HG03159 (cell line): ENCODE results near the gene RNF186.
"Not testable (repeated sequence)": the region's sequence is repeated elsewhere in the genome, so short reads cannot be mapped to it uniquely, and the experiment has no call there.

ENCODE experiments used
- ATAC-seq: cut with Tn5 transposase; IDR thresholded peaks from one replicate; pipeline ENCODE4 v1.9.1; 2021; ENCODE audit warnings: mild to moderate bottlenecking, moderate library complexity; ENCODE audit not compliant: unreplicated experiment

Gene RNF186

GRCh38 chr1:19814681-19815503 lies at the start of gene RNF186:
RNF186 (minus strand) TSS chr1:19815283; CDS start chr1:19815101, 182 bp downstream.
- no peak for ATAC-seq

GRCh38 chr1:19864570-19865160 lies 49.6 kb upstream of the RNF186 start:
- ATAC-seq: no peak

GRCh38 chr1:19862944-19863343 lies 47.9 kb upstream of the RNF186 start:
- no peak for ATAC-seq

GRCh38 chr1:19861842-19862530 lies 46.9 kb upstream of the RNF186 start:
- ATAC-seq: no peak

- ATAC-seq: no peak
These were observed 46.0 kb upstream of the RNF186 start for GRCh38 chr1:19861034-19861433.

GRCh38 chr1:19860418-19860817 lies 45.3 kb upstream of the RNF186 start:
- no peak for ATAC-seq

GRCh38 chr1:19859876-19860275 lies 44.8 kb upstream of the RNF186 start:
- ATAC-seq: no peak

- no peak for ATAC-seq
These were observed 43.8 kb upstream of the RNF186 start for GRCh38 chr1:19858893-19859292.

GRCh38 chr1:19854866-19855265 lies 39.8 kb upstream of the RNF186 start:
- ATAC-seq: no peak

- no peak for ATAC-seq
These were observed 37.0 kb upstream of the RNF186 start for GRCh38 chr1:19852036-19852435.

- ATAC-seq: no peak
These were observed 35.1 kb upstream of the RNF186 start for GRCh38 chr1:19850214-19850613.

GRCh38 chr1:19849307-19849706 lies 34.2 kb upstream of the RNF186 start:
- ATAC-seq: not testable (repeated sequence)

- not testable (repeated sequence) for ATAC-seq
These were observed 32.3 kb upstream of the RNF186 start for GRCh38 chr1:19847334-19847733.

- no peak for ATAC-seq
These were observed 31.3 kb upstream of the RNF186 start for GRCh38 chr1:19846338-19846737.

GRCh38 chr1:19845555-19845954 lies 30.5 kb upstream of the RNF186 start:
- no peak for ATAC-seq

- ATAC-seq: no peak
These were observed 29.8 kb upstream of the RNF186 start for GRCh38 chr1:19844731-19845495.

- no peak for ATAC-seq
These were observed 25.1 kb upstream of the RNF186 start for GRCh38 chr1:19840228-19840627.

- ATAC-seq: no peak
These were observed 22.8 kb upstream of the RNF186 start for GRCh38 chr1:19837866-19838265.

GRCh38 chr1:19835578-19835977 lies 20.5 kb upstream of the RNF186 start:
- ATAC-seq: no peak

GRCh38 chr1:19831441-19831840 lies 16.4 kb upstream of the RNF186 start:
- ATAC-seq: no peak

GRCh38 chr1:19828546-19828945 lies 13.5 kb upstream of the RNF186 start:
- no peak for ATAC-seq
